Measurements from ENCODE around the gene NOP53. TPM values are rescaled to one million over a fixed set of nuclear protein-coding genes. Genes with fewer than 3 reads are reported as not detected.
"Not testable (repeated sequence)": the region's sequence is repeated elsewhere in the genome, so short reads cannot be mapped to it uniquely, and the experiment has no call there.

NOP53 gene
- total RNA-seq, 6 experiments from 2014 or later = 73.6 to 105 (median 79.4) TPM

DNA sequence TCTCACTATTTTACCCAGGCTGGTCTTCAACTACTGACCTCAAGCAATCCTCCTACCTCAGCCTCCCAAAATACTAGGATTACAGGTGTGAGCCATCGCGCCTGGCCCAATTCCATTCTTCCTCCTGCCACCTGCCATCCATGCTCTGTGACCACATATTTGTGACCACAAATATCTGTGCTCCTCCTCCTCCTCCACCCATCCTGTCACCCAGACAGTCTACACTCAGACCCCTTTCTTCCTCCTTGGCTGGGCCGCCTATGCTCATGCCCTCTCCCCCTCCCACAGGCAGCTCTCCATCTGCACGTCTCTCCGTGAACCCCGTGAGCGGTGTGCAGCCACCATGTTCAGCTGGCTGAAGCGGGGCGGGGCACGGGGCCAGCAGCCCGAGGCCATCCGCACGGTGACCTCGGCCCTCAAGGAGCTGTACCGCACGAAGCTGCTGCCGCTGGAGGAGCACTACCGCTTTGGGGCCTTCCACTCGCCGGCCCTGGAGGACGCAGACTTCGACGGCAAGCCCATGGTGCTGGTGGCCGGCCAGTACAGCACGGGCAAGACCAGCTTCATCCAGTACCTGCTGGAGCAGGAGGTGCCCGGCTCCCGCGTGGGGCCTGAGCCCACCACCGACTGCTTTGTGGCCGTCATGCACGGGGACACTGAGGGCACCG, 28.9 kb upstream of the NOP53 start:
- Histone ChIP-seq H3K9me3 (no peaks in the 10 kb centered on the region), H3K27me3 (no peaks in the 10 kb centered on the region), H3K36me3 (no peaks in the 10 kb centered on the region), H3K4me3 (no peak overlapping the region), H3K27ac (no peak overlapping the region), H3K4me1 (no peaks in the 10 kb centered on the region)
- no peak for ATAC-seq
- TF ChIP-seq POLR2A (IDR thresholded peaks at IDR 0.05) = no peak
- TF ChIP-seq, protein P1, sequence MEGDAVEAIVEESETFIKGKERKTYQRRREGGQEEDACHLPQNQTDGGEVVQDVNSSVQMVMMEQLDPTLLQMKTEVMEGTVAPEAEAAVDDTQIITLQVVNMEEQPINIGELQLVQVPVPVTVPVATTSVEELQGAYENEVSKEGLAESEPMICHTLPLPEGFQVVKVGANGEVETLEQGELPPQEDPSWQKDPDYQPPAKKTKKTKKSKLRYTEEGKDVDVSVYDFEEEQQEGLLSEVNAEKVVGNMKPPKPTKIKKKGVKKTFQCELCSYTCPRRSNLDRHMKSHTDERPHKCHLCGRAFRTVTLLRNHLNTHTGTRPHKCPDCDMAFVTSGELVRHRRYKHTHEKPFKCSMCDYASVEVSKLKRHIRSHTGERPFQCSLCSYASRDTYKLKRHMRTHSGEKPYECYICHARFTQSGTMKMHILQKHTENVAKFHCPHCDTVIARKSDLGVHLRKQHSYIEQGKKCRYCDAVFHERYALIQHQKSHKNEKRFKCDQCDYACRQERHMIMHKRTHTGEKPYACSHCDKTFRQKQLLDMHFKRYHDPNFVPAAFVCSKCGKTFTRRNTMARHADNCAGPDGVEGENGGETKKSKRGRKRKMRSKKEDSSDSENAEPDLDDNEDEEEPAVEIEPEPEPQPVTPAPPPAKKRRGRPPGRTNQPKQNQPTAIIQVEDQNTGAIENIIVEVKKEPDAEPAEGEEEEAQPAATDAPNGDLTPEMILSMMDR (IDR thresholded peaks at IDR 0.05) = no peak
- intact Hi-C loops (cut with DNase I) = loop anchor here in 1 of 2 donors (10.0 kb wide), 1 partner anchor 68 kb away; no protein-coding TSS in a partner anchor
- DNase-seq = no peak
- WGBS (ENCODE audit: insufficient coverage, low coverage, low lambda C conversion rate, missing lambda C conversion rate) = 79% methylated on average over 9 of the region's 32 CpGs

DNA sequence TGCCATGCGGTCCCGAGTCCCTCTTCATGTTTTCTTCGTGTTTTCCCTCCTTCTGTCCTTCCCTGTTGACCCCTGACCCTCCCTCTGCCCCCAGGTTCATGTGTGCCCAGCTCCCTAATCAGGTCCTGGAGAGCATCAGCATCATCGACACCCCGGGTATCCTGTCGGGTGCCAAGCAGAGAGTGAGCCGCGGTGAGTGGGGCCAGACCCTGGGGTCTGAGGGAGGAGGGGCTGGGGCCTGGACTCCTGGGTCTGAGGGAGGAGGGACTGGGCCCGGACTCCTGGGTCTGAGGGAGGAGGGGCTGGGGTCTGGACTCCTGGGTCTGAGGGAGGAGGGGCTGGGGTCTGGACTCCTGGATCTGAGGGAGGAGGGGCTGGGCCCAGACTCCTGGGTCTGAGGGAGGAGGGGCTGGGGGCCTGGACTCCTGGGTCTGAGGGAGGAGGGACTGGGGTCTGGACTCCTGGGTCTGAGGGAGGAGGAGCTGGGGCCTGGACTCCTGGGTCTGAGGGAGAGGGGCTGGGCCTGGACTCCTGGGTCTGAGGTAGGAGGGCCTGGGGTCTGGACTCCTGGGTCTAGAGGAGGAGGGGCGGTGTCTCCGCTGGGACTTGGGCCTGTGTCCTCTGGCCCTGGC, 26.8 kb upstream of the NOP53 start:
- WGBS (ENCODE audit: insufficient coverage, low coverage, low lambda C conversion rate, missing lambda C conversion rate) = 80% methylated on average over 11 of the region's 11 CpGs
- H3K27ac ChIP-seq = peak overlapping the region in 1 of 3 donors; percentile 16
- H3K9me3 ChIP-seq, H3K27me3 ChIP-seq, DNase-seq, H3K4me1 ChIP-seq, ATAC-seq, H3K36me3 ChIP-seq, H3K4me3 ChIP-seq: not testable (repeated sequence)
- intact Hi-C loops (cut with DNase I) = loop anchor here in 1 of 2 donors (10.0 kb wide), 1 partner anchor 66 kb away; no protein-coding TSS in a partner anchor

DNA sequence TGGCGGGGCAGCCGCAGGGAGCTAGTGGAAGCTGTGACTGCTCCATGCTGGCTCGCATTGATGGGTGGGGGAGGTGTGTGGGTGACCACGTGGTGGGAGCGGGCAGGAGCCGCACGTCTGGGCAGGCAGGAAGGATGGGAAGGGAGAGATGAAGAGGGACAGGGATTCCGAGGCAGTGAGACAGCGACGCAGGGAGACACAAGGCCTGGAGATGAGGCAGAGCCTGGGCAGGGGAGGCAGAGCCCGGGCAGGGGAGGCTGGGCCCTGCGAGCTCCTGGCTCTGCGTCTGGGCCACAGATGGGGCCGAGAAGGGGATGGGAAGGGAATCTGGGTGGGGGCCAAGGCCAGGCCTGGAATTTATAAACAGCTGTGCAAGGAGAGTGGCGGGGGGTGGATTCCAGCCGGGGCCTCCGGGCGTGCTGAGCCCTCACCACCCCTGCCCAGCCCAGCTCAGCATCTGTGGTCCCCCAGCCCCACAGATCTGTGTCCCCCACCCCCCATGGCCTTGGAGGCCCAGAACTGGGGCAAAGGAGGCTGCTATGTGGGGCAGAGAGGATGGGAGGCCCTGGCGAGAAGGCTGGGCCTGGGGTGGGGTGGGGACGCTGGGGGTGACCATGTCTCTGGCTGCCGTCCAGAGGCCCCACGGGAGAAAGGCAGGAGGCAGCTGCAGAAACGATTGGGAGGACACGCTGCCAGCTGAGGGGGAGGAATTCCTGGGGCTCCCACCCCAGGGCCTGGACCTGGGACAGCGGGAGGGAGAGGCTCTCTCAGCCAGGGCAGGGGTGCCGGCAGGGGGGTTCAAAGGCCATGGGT, 26.1 kb upstream of the NOP53 start:
- Histone ChIP-seq H3K4me3 (no peak overlapping the region), H3K27ac (peak overlapping the region in 1 of 3 donors; percentile 16), H3K36me3 (no peaks in the 10 kb centered on the region), H3K9me3 (no peaks in the 10 kb centered on the region), H3K4me1 (peaks cover 0 to under 1% (median 0%) of the 10 kb centered on the region in 4 donors), H3K27me3 (no peaks in the 10 kb centered on the region)
- peak; percentile 44 to 57 (median 54) for ATAC-seq
- 58% methylated on average over 16 of the region's 26 CpGs for WGBS (ENCODE audit: insufficient coverage, low coverage, low lambda C conversion rate, missing lambda C conversion rate)
- TF ChIP-seq POLR2A (IDR thresholded peaks at IDR 0.05) = no peak
- TF ChIP-seq, protein P1 (IDR thresholded peaks at IDR 0.05) = no peak
- intact Hi-C loops (cut with DNase I) = loop anchor here in 1 of 2 donors (10.0 kb wide), 1 partner anchor 66 kb away; no protein-coding TSS in a partner anchor
- DNase-seq = peak in 1 of 3 donors; percentile 58

DNA sequence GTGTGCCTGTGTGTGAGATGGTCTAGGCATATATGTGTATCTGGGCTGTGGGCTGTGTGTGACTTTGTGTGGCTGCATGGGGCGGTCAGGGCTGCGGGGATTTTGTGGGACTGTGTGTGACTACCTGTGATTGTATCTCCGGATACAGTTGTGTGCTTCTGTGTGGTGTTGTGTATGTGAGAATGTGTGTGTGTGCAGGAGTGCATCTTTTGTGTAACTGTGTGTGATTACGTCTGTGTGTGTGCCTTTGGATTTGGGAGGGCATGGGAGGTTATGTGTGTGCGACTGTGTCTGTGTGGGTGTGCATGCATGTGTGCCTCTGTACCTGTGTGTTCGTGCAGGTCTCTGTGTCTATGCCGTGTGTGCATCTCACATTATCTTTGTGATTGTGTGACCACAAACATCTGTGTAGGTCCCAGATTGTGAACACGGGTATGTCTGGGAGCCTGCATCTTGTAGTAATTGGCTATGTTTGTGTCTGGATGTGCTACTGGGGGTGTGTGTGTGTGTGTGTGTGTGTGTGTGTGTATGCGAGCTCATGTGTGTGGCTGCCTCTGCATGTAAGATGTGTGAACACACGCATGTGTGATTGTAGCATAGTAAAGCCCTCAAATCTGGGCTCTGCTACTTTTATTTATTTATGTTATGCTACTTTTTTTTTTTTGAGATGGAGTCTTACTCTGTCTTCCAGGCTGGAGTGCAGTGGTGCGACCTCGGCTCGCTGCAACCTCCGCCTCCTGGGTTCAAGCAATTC, 24.5 kb upstream of the NOP53 start:
- TF ChIP-seq, protein P1 (IDR thresholded peaks at IDR 0.05) = no peak
- no peak for TF ChIP-seq POLR2A (IDR thresholded peaks at IDR 0.05)
- H3K36me3 ChIP-seq = no peaks in the 10 kb centered on the region
- ATAC-seq (no peak), DNase-seq (no peak)
- intact Hi-C loops (cut with DNase I) = no loop called here
- WGBS (ENCODE audit: insufficient coverage, low coverage, low lambda C conversion rate, missing lambda C conversion rate) = 70% methylated on average over 3 of the region's 14 CpGs
- H3K27ac ChIP-seq = no peak overlapping the region
- H3K9me3 ChIP-seq = no peaks in the 10 kb centered on the region
- H3K4me1 ChIP-seq = peaks cover 0 to 5% (median 0%) of the 10 kb centered on the region in 4 donors
- no peak overlapping the region for H3K4me3 ChIP-seq
- H3K27me3 ChIP-seq = no peaks in the 10 kb centered on the region

Measured in right lobe of liver (tissue), 6 donors.